K562 (cell line): ENCODE results near the gene DSTYK. TPM values are rescaled to one million over a fixed set of nuclear protein-coding genes. Genes with fewer than 3 reads are reported as not detected.
A peak's percentile ranks its signal among the peaks of the same experiment; 100 is the strongest.

Experiments used
- ATAC-seq: fragments of 200-7000 bp; cut with Tn5 transposase; 3 replicates; pipeline ENCODE4 v1.9.1; 2020; ENCODE audit warnings: moderate library complexity
- BruUV-seq: library from RNA; stranded (reverse); fragments of 400-500 nt; replicated peaks from 2 replicates; lab custom pipeline; 2021; lab: Mats Ljungman, UMichigan
- CTCF ChIA-PET: fragments of 300-600 bp; formaldehyde crosslinking; extraction: SDS; loops from one replicate; lab custom pipeline; 2021; ENCODE audit warnings: low intra/inter-chr PET ratio; lab: Yijun Ruan, JAX
- POLR2A ChIA-PET: fragments of 300-600, 350-650 bp; sonication (Branson Sonifier 250); formaldehyde crosslinking; extraction: SDS; loops from one replicate; lab custom pipeline; 2021; ENCODE audit warnings: antibody characterized with exemption, inconsistent platforms; lab: Yijun Ruan, JAX
- DNase-seq, 4 experiments: peaks; one replicate each; pipeline versions ENCODE4 v3.0.0 to v3.0.0-alpha.2; 2011 to 2018; ENCODE audit warnings: low spot score in 3 of 4, mixed read lengths in 3 of 4; ENCODE audit errors: extremely low read depth in 1 of 4
- FAIRE-seq: peaks from 2 replicates; lab custom pipeline; 2011; peaks lifted over from hg19 to GRCh38; lab: Jason Lieb, UNC
- H2AFZ ChIP-seq: 2 replicates; pipeline ENCODE4 v1.6.0; 2011; ENCODE audit warnings: low read depth, low read length, control low read depth, inconsistent platforms
- H3K27ac ChIP-seq: fragments of 200-600 bp; 3 replicates; pipeline ENCODE4 v1.8.0; 2011; ENCODE audit warnings: low read depth, mild to moderate bottlenecking, control low read depth, inconsistent platforms, low read length, moderate library complexity, mixed read lengths; ENCODE audit errors: extremely low read depth
- H3K27me3 ChIP-seq, 2 experiments: fragments of 300-600 bp in 1 of 2; 2 replicates in 1 of 2; 3 replicates in 1 of 2; pipeline versions ENCODE4 v1.6.0 to v1.8.0; 2011; ENCODE audit warnings: inconsistent platforms in 2 of 2, low read length in 2 of 2, mild to moderate bottlenecking in 1 of 2, mixed read lengths in 1 of 2, moderate library complexity in 1 of 2; ENCODE audit not compliant: control insufficient read depth in 2 of 2, insufficient read depth in 2 of 2
- H3K36me3 ChIP-seq: fragments of 300-600 bp; 3 replicates; pipeline ENCODE4 v1.8.0; 2011; ENCODE audit warnings: mild to moderate bottlenecking, low read length, inconsistent platforms; ENCODE audit not compliant: control insufficient read depth, insufficient read depth
- H3K4me1 ChIP-seq, 2 experiments: fragments of 200-600 bp in 1 of 2; replicated peaks in 1 of 2; 2 replicates in 1 of 2; 3 replicates in 1 of 2; pipeline versions ENCODE4 v1.5.1 to v1.8.0; 2011; ENCODE audit warnings: inconsistent platforms in 2 of 2, low read length in 2 of 2, mild to moderate bottlenecking in 1 of 2, mixed read lengths in 1 of 2, moderate library complexity in 1 of 2; ENCODE audit not compliant: control insufficient read depth in 2 of 2, insufficient read depth in 2 of 2
- H3K4me2 ChIP-seq: 2 replicates; pipeline ENCODE4 v1.6.1; 2011; ENCODE audit warnings: low read length, control low read depth, inconsistent platforms, mixed read lengths; ENCODE audit not compliant: insufficient read depth
- H3K4me3 ChIP-seq: fragments of 200-600 bp; sonication (generic), shearing (Covaris generic); 2 replicates; pipeline ENCODE4 v1.5.1; 2016; ENCODE audit warnings: control low read depth, inconsistent platforms
- H3K79me2 ChIP-seq: fragments of 200-600 bp; 3 replicates; pipeline ENCODE4 v1.8.0; 2011; ENCODE audit warnings: low read length, inconsistent platforms; ENCODE audit not compliant: control insufficient read depth, insufficient read depth
- H3K9ac ChIP-seq, 2 experiments: 2 replicates each; pipeline versions ENCODE4 v1.6.0 to v1.6.1; 2011; ENCODE audit warnings: low read depth in 2 of 2, low read length in 2 of 2, control low read depth in 1 of 2, inconsistent platforms in 1 of 2, mild to moderate bottlenecking in 1 of 2, mixed read lengths in 1 of 2; ENCODE audit not compliant: insufficient read depth in 1 of 2
- H3K9me1 ChIP-seq: one replicate; pipeline ENCODE4 v1.6.0; 2011; ENCODE audit warnings: inconsistent platforms, mild to moderate bottlenecking, low read length, moderate library complexity; ENCODE audit not compliant: control insufficient read depth, insufficient read depth
- H3K9me3 ChIP-seq: replicated peaks from 2 replicates; pipeline ENCODE4 v1.5.1; 2011; ENCODE audit warnings: low read depth, low read length, inconsistent platforms; ENCODE audit not compliant: control insufficient read depth, insufficient read depth
- H4K20me1 ChIP-seq: replicated peaks from 2 replicates; pipeline ENCODE4 v1.6.1; 2011; ENCODE audit warnings: low read length, inconsistent platforms, mixed read lengths; ENCODE audit not compliant: control insufficient read depth, insufficient read depth
- CBFA2T3 ChIP-seq: fragments of 450-650 bp; IDR thresholded peaks from 2 replicates; pipeline ENCODE4 v1.6.1; 2017
- CCNT2 ChIP-seq: IDR thresholded peaks from 2 replicates; pipeline ENCODE4 v1.6.1; 2011; ENCODE audit warnings: borderline replicate concordance, low read depth, mild to moderate bottlenecking, moderate library complexity, mixed read lengths, low read length; ENCODE audit not compliant: insufficient read length; ENCODE audit errors: extremely low read depth
- DDX20 ChIP-seq: fragments of 450-650 bp; IDR thresholded peaks from 2 replicates; pipeline ENCODE4 v1.6.1; 2016; ENCODE audit warnings: missing genetic modification characterization, low read depth, mild to moderate bottlenecking, missing compliant biosample characterization, moderate library complexity
- L3MBTL2 ChIP-seq: fragments of 450-650 bp; IDR thresholded peaks from 2 replicates; pipeline ENCODE4 v1.6.1; 2016; ENCODE audit warnings: mild to moderate bottlenecking, moderate library complexity
- MYC ChIP-seq, 2 experiments: fragments of 250-450 bp in 1 of 2; sonication (Bioruptor Pico) in 1 of 2; IDR thresholded peaks; 2 replicates each; pipeline versions ENCODE4 v1.5.1 to v1.6.1; 2012 to 2021; ENCODE audit warnings: low read depth in 2 of 2, borderline replicate concordance in 1 of 2, improper control_type of control experiment in 1 of 2, low read length in 1 of 2, mild to moderate bottlenecking in 1 of 2, moderate library complexity in 1 of 2
- RFX1 ChIP-seq: fragments of 450-650 bp; IDR thresholded peaks from 2 replicates; pipeline ENCODE4 v1.6.1; 2016; ENCODE audit warnings: mild to moderate bottlenecking, moderate library complexity
- STAT5A ChIP-seq: IDR thresholded peaks from 2 replicates; pipeline ENCODE4 v1.6.1; 2012; ENCODE audit warnings: low read length, inconsistent platforms, borderline replicate concordance
- TBL1XR1 ChIP-seq, 2 experiments: IDR thresholded peaks; 2 replicates each; pipeline ENCODE4 v1.6.1; 2012; ENCODE audit warnings: improper control_type of control experiment in 2 of 2, low read length in 2 of 2, mild to moderate bottlenecking in 1 of 2
- TCF3 ChIP-seq: sonication (generic); formaldehyde crosslinking; IDR thresholded peaks from 2 replicates; pipeline ENCODE4 v1.4.0; 2020; ENCODE audit warnings: mild to moderate bottlenecking, missing genetic modification reagents
- ZC3H4 ChIP-seq: sonication (generic); formaldehyde crosslinking; IDR thresholded peaks from 2 replicates; pipeline ENCODE4 v1.9.0; 2021; ENCODE audit warnings: missing genetic modification reagents, borderline replicate concordance
- ZNF3 ChIP-seq: fragments of 250-450 bp; sonication (Bioruptor Pico); IDR thresholded peaks from 2 replicates; pipeline ENCODE4 v1.5.0; 2021; ENCODE audit warnings: mild to moderate bottlenecking, moderate library complexity
- ZNF507 ChIP-seq: conservative IDR thresholded peaks from 2 replicates; pipeline ENCODE4 v1.6.1; 2017; ENCODE audit warnings: missing genetic modification characterization, missing compliant biosample characterization
- WGBS: fragments of 100-300 bp; shearing (Covaris generic); methylation state at CpG from one replicate; pipeline ENCODE4 v1.1.6; 2016; ENCODE audit warnings: low coverage, mixed read lengths; ENCODE audit not compliant: insufficient coverage; ENCODE audit errors: missing lambda C conversion rate; 5-methylcytosine and 5-hydroxymethylcytosine counted together
- in situ Hi-C: fragments of 300-500 bp; cut with MboI; formaldehyde crosslinking; loops from 4 replicates; pipeline ENCODE4 v1.15.0; 2018; ENCODE audit warnings: inconsistent platforms, mixed read lengths
- intact Hi-C: fragments of 100-400 bp; cut with micrococcal nuclease; formaldehyde crosslinking; loops from 2 replicates; pipeline ENCODE4 v1.14.2; 2022
- polyA plus RNA-seq, 8 experiments: library from polyadenylated mRNA; depleted of rRNA in 4 of 8; stranded (reverse) in 5 of 8; unstranded in 3 of 8; fragments of >200 nt; fragmentation: Nextera tagmentation in 2 of 8; fragmentation: Illumina TruSeq in 1 of 8; extraction: Ambion mirVana in 2 of 8; extraction: Trizol in 1 of 8; gene quantifications; 2 replicates each; pipeline versions ENCODE4 v1.2.1 to v1.2.3, GENCODE V29; 2011 to 2014; ENCODE audit warnings: inconsistent platforms in 1 of 8, missing spikeins in 1 of 8
- total RNA-seq, 7 experiments: library from RNA; depleted of rRNA in 6 of 7; stranded (reverse); fragments of >200 nt in 6 of 7; fragmentation: Illumina TruSeq in 2 of 7; extraction: Trizol in 2 of 7; gene quantifications; 2 replicates each; pipeline versions ENCODE4 v1.2.1 to v1.2.3, GENCODE V29; 2011 to 2021; ENCODE audit warnings: low replicate concordance in 1 of 7
- TF ChIP-seq, protein P1 (sequence below), 3 experiments: fragments of 200-800 bp in 1 of 3; fragments of 250-450 bp in 1 of 3; fragments of 450-650 bp in 1 of 3; sonication (Bioruptor Pico) in 1 of 3; sonication (Bioruptor generic) in 1 of 3; formaldehyde crosslinking in 1 of 3; IDR thresholded peaks; 2 replicates each; pipeline versions ENCODE4 v1.6.1 to v1.8.0; 2016 to 2022; ENCODE audit warnings: mild to moderate bottlenecking in 2 of 3, missing genetic modification characterization in 2 of 3, missing compliant biosample characterization in 1 of 3, moderate library complexity in 1 of 3
- TF ChIP-seq, protein P2 (sequence below): fragments of 450-650 bp; IDR thresholded peaks from 2 replicates; pipeline ENCODE4 v1.6.1; 2018; ENCODE audit not compliant: partially characterized antibody

The DSTYK gene
- total and polyA plus RNA-seq, 9 of the 15 experiments (the other 6 are each of a cell fraction or from before 2014, with no cell fraction given): 4.2 to 7.1 (median 6.2) TPM

DNA sequence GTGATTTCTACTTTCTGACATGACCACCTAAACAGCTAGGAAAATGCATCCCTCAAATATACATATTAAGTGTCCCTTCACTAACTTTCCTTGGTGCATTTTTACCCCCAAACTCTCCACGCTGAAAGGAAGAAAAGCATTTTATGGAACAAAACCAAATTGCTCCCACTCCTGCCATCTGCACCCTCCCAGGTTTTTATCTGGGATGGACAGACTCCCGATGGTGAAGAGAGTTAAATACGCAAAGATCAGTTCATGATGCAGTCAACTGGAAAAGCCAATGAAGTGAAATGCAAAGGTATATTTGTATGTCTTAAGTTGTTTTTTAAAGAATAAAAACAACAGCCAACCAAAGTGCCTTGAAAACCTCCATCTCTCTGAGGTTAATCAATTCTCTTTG, 2.7 kb downstream of the DSTYK start:
- ChIA-PET POLR2A (interaction anchor here (0.6 to 2.2 kb wide), 6 partner anchors 9 to 87 kb away, joined by 3 to 14 read pairs (median 4); partner anchors contain the start of gene RBBP5), CTCF (no interaction called here)
- Histone ChIP-seq H3K79me2 (peaks cover 50% of the 10 kb centered on the region), H3K4me1 (peaks cover 16 to 37% of the 10 kb centered on the region in 2 experiments), H3K36me3 (no peaks in the 10 kb centered on the region), H3K9ac (peak overlapping the region in 1 of 2 experiments; percentile 9; a peak in 1 of 4 replicates), H3K27me3 (no peaks in the 10 kb centered on the region), H3K27ac (peak overlapping the region; percentile 5; the same call in 1 of the 3 replicates), H3K9me1 (no peaks in the 10 kb centered on the region), H3K4me2 (peak overlapping the region; percentile 62), H4K20me1 (no peaks in the 10 kb centered on the region; the same call in 1 of the 2 replicates), H2AFZ (peak overlapping the region; percentile 22; the same call in 1 of the 2 replicates), H3K9me3 (no peaks in the 10 kb centered on the region), H3K4me3 (no peak overlapping the region)
- BruUV-seq: no TSS peak
- in situ Hi-C loops: no loop called here
- 0% methylated on average over 3 of the region's 3 CpGs for WGBS
- DNase-seq: peak in 2 of 4 experiments; percentile 55 to 66
- intact Hi-C loops: no loop called here
- no peak for ATAC-seq
- peak; percentile 44 for FAIRE-seq
- TF ChIP-seq TCF3 (CRISPR knock-in tag): peak; percentile 79
- TF ChIP-seq CBFA2T3: peak; percentile 81
- TF ChIP-seq, protein P1, sequence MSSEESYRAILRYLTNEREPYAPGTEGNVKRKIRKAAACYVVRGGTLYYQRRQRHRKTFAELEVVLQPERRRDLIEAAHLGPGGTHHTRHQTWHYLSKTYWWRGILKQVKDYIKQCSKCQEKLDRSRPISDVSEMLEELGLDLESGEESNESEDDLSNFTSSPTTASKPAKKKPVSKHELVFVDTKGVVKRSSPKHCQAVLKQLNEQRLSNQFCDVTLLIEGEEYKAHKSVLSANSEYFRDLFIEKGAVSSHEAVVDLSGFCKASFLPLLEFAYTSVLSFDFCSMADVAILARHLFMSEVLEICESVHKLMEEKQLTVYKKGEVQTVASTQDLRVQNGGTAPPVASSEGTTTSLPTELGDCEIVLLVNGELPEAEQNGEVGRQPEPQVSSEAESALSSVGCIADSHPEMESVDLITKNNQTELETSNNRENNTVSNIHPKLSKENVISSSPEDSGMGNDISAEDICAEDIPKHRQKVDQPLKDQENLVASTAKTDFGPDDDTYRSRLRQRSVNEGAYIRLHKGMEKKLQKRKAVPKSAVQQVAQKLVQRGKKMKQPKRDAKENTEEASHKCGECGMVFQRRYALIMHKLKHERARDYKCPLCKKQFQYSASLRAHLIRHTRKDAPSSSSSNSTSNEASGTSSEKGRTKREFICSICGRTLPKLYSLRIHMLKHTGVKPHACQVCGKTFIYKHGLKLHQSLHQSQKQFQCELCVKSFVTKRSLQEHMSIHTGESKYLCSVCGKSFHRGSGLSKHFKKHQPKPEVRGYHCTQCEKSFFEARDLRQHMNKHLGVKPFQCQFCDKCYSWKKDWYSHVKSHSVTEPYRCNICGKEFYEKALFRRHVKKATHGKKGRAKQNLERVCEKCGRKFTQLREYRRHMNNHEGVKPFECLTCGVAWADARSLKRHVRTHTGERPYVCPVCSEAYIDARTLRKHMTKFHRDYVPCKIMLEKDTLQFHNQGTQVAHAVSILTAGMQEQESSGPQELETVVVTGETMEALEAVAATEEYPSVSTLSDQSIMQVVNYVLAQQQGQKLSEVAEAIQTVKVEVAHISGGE (CRISPR knock-in tag; IDR thresholded peaks at IDR 0.05): peak in 1 of 3 experiments; percentile 76; a peak in 2 of 6 replicates
- TF ChIP-seq ZNF3 (CRISPR knock-in tag): no peak
- no peak for TF ChIP-seq L3MBTL2
- TF ChIP-seq ZNF507 (tag): no peak
- TF ChIP-seq TBL1XR1 (IDR thresholded peaks at IDR 0.05; ENCODE audit: low read length in 2 of 2): peak in 1 of 2 experiments; percentile 28; a peak in 1 of 4 replicates
- TF ChIP-seq, protein P2, sequence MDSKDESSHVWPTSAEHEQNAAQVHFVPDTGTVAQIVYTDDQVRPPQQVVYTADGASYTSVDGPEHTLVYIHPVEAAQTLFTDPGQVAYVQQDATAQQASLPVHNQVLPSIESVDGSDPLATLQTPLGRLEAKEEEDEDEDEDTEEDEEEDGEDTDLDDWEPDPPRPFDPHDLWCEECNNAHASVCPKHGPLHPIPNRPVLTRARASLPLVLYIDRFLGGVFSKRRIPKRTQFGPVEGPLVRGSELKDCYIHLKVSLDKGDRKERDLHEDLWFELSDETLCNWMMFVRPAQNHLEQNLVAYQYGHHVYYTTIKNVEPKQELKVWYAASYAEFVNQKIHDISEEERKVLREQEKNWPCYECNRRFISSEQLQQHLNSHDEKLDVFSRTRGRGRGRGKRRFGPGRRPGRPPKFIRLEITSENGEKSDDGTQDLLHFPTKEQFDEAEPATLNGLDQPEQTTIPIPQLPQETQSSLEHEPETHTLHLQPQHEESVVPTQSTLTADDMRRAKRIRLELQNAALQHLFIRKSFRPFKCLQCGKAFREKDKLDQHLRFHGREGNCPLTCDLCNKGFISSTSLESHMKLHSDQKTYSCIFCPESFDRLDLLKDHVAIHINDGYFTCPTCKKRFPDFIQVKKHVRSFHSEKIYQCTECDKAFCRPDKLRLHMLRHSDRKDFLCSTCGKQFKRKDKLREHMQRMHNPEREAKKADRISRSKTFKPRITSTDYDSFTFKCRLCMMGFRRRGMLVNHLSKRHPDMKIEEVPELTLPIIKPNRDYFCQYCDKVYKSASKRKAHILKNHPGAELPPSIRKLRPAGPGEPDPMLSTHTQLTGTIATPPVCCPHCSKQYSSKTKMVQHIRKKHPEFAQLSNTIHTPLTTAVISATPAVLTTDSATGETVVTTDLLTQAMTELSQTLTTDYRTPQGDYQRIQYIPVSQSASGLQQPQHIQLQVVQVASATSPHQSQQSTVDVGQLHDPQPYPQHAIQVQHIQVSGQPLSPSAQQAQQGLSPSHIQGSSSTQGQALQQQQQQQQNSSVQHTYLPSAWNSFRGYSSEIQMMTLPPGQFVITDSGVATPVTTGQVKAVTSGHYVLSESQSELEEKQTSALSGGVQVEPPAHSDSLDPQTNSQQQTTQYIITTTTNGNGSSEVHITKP: no peak
- no peak for TF ChIP-seq RFX1
- no peak for TF ChIP-seq ZC3H4
- TF ChIP-seq STAT5A: 0 out of 2 replicates have a peak, but pooled peaks have one; percentile 24
- TF ChIP-seq MYC (IDR thresholded peaks at IDR 0.05; ENCODE audit: low read depth, low read length): peak; percentile 41; the same call in 1 of the 2 replicates
- TF ChIP-seq MYC (CRISPR knock-in tag; IDR thresholded peaks at IDR 0.05; ENCODE audit: borderline replicate concordance, low read depth): no peak
- TF ChIP-seq CCNT2: peak; percentile 33
- TF ChIP-seq DDX20 (tag): no peak
